Measurements from ENCODE around the gene G2E3.

DNA sequence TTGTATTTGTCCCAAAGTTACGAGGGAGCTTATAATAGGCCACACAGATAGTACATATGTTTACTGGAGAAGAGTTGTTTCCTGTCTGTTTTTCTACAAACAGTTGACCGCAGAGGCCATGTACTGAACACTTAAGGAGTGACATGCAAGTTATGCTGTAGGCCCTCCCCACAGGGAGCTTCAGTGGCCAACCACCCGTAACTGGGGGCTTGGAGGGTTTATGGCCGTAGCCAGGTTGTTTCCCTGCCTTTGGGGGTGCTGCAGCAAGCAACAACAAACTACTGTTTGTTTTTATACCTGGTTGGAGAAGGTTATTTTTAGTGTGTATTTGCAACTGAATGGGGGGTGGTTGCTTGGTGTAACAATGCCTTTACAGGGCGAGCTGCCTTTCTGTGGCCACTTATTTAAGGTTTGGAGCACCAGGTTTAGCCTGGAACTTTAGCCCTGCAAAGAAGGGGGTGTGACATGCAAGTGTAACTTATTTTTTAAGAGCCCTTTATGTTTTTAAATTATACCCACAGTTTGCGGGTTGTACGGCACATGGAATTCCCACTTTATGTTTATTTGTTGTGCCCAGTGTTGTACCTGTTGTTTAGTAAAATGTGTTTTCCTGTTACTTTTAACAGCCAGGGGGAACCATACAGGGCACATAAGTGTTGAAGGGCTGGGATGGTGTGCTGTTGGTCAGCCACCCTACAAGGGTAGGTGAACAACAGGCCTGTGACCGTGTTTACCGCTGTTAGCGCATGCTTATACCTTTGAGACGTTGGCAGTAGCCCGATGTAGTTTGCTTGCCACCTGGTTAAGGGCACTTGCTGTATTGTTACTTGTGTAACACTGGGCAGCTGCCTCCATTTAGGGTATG lies 29.9 kb upstream of the G2E3 start:
- no peak for TF ChIP-seq HNF4G (IDR thresholded peaks at IDR 0.05)
- TF ChIP-seq RAD21 (IDR thresholded peaks at IDR 0.05) = no peak
- TF ChIP-seq, protein P1, sequence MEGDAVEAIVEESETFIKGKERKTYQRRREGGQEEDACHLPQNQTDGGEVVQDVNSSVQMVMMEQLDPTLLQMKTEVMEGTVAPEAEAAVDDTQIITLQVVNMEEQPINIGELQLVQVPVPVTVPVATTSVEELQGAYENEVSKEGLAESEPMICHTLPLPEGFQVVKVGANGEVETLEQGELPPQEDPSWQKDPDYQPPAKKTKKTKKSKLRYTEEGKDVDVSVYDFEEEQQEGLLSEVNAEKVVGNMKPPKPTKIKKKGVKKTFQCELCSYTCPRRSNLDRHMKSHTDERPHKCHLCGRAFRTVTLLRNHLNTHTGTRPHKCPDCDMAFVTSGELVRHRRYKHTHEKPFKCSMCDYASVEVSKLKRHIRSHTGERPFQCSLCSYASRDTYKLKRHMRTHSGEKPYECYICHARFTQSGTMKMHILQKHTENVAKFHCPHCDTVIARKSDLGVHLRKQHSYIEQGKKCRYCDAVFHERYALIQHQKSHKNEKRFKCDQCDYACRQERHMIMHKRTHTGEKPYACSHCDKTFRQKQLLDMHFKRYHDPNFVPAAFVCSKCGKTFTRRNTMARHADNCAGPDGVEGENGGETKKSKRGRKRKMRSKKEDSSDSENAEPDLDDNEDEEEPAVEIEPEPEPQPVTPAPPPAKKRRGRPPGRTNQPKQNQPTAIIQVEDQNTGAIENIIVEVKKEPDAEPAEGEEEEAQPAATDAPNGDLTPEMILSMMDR (IDR thresholded peaks at IDR 0.05; ENCODE audit: low read depth, low read length, missing input control) = no peak
- no peak for TF ChIP-seq JUND (IDR thresholded peaks at IDR 0.05)
- TF ChIP-seq, protein P2, sequence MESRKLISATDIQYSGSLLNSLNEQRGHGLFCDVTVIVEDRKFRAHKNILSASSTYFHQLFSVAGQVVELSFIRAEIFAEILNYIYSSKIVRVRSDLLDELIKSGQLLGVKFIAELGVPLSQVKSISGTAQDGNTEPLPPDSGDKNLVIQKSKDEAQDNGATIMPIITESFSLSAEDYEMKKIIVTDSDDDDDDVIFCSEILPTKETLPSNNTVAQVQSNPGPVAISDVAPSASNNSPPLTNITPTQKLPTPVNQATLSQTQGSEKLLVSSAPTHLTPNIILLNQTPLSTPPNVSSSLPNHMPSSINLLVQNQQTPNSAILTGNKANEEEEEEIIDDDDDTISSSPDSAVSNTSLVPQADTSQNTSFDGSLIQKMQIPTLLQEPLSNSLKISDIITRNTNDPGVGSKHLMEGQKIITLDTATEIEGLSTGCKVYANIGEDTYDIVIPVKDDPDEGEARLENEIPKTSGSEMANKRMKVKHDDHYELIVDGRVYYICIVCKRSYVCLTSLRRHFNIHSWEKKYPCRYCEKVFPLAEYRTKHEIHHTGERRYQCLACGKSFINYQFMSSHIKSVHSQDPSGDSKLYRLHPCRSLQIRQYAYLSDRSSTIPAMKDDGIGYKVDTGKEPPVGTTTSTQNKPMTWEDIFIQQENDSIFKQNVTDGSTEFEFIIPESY (IDR thresholded peaks at IDR 0.05) = no peak
- no peak for TF ChIP-seq TAF1 (conservative IDR thresholded peaks at IDR 0.05)
- TF ChIP-seq, protein P3, sequence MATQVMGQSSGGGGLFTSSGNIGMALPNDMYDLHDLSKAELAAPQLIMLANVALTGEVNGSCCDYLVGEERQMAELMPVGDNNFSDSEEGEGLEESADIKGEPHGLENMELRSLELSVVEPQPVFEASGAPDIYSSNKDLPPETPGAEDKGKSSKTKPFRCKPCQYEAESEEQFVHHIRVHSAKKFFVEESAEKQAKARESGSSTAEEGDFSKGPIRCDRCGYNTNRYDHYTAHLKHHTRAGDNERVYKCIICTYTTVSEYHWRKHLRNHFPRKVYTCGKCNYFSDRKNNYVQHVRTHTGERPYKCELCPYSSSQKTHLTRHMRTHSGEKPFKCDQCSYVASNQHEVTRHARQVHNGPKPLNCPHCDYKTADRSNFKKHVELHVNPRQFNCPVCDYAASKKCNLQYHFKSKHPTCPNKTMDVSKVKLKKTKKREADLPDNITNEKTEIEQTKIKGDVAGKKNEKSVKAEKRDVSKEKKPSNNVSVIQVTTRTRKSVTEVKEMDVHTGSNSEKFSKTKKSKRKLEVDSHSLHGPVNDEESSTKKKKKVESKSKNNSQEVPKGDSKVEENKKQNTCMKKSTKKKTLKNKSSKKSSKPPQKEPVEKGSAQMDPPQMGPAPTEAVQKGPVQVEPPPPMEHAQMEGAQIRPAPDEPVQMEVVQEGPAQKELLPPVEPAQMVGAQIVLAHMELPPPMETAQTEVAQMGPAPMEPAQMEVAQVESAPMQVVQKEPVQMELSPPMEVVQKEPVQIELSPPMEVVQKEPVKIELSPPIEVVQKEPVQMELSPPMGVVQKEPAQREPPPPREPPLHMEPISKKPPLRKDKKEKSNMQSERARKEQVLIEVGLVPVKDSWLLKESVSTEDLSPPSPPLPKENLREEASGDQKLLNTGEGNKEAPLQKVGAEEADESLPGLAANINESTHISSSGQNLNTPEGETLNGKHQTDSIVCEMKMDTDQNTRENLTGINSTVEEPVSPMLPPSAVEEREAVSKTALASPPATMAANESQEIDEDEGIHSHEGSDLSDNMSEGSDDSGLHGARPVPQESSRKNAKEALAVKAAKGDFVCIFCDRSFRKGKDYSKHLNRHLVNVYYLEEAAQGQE (IDR thresholded peaks at IDR 0.05) = no peak
- no peak for TF ChIP-seq FOXA1 (IDR thresholded peaks at IDR 0.05)
- no peak for TF ChIP-seq SP1 (IDR thresholded peaks at IDR 0.05)
